SK-N-SH (cell line): ENCODE results near the gene ZNF700. TPM values are rescaled to one million over a fixed set of nuclear protein-coding genes. Genes with fewer than 3 reads are reported as not detected.

Source experiments
- CTCF ChIA-PET: fragments of 300-600, 350-600 bp; formaldehyde crosslinking; extraction: SDS; loops from one replicate; lab custom pipeline; 2021; lab: Yijun Ruan, JAX
- POLR2A ChIA-PET: fragments of 350-600 bp; sonication (Branson Sonifier 250); formaldehyde crosslinking; extraction: SDS; loops from one replicate; lab custom pipeline; 2020; ENCODE audit warnings: antibody characterized with exemption, inconsistent platforms; lab: Yijun Ruan, JAX
- DNase-seq: peaks from one replicate; pipeline ENCODE4 v3.0.0; 2012
- H2AFZ ChIP-seq: fragments of 200-600 bp; sonication (generic); 2 replicates; pipeline ENCODE4 v1.8.1; 2016; ENCODE audit warnings: antibody characterized with exemption, mild to moderate bottlenecking, low read depth
- H3F3A ChIP-seq: fragments of 200-600 bp; sonication (generic); replicated peaks from 2 replicates; pipeline ENCODE3; 2016; ENCODE audit warnings: antibody characterized with exemption, mild to moderate bottlenecking; ENCODE audit not compliant: insufficient read depth
- H3K27ac ChIP-seq, 2 experiments: fragments of 200-500 bp in 1 of 2; fragments of 200-600 bp in 1 of 2; sonication (Bioruptor generic) in 1 of 2; sonication (generic), shearing (Covaris generic) in 1 of 2; 2 replicates each; pipeline versions ENCODE4 v1.5.1 to v1.6.1; 2014 to 2016; ENCODE audit warnings: low read depth in 2 of 2, inconsistent platforms in 1 of 2, low read length in 1 of 2, mild to moderate bottlenecking in 1 of 2, mixed read lengths in 1 of 2
- H3K27me3 ChIP-seq: fragments of 200-600 bp; sonication (generic), shearing (Covaris generic); 2 replicates; pipeline ENCODE4 v1.6.1; 2016; ENCODE audit warnings: mixed run types; ENCODE audit not compliant: insufficient read depth
- H3K36me3 ChIP-seq, 2 experiments: fragments of 200-500 bp in 1 of 2; fragments of 200-600 bp in 1 of 2; sonication (Bioruptor generic) in 1 of 2; sonication (generic) in 1 of 2; replicated peaks in 1 of 2; 2 replicates each; pipeline versions ENCODE3 to v1.5.1; 2014 to 2016; ENCODE audit warnings: low read length in 1 of 2, mild to moderate bottlenecking in 1 of 2; ENCODE audit not compliant: insufficient read depth in 2 of 2, control insufficient read depth in 1 of 2
- H3K4me1 ChIP-seq, 2 experiments: fragments of 200-500 bp in 1 of 2; fragments of 200-600 bp in 1 of 2; sonication (Bioruptor generic) in 1 of 2; sonication (generic), shearing (Covaris generic) in 1 of 2; 2 replicates each; pipeline versions ENCODE4 v1.5.1 to v1.6.1; 2014 to 2016; ENCODE audit warnings: low read depth in 1 of 2, low read length in 1 of 2, mixed run types in 1 of 2; ENCODE audit not compliant: insufficient read depth in 2 of 2, control insufficient read depth in 1 of 2
- H3K4me2 ChIP-seq: fragments of 200-600 bp; sonication (generic), shearing (Covaris generic); 2 replicates; pipeline ENCODE4 v1.6.1; 2017; ENCODE audit warnings: mixed run types
- H3K4me3 ChIP-seq, 2 experiments: fragments of 200-500 bp in 1 of 2; fragments of 200-600 bp in 1 of 2; sonication (Bioruptor generic) in 1 of 2; sonication (generic), shearing (Covaris generic) in 1 of 2; 2 replicates each; pipeline versions ENCODE4 v1.5.1 to v1.8.1; 2014 to 2016; ENCODE audit warnings: low read depth in 2 of 2, inconsistent platforms in 1 of 2, low read length in 1 of 2, mild to moderate bottlenecking in 1 of 2, mixed read lengths in 1 of 2, moderate library complexity in 1 of 2
- H3K79me2 ChIP-seq: fragments of 200-600 bp; sonication (generic); 2 replicates; pipeline ENCODE4 v1.8.1; 2017; ENCODE audit warnings: mild to moderate bottlenecking; ENCODE audit not compliant: insufficient read depth
- H3K9ac ChIP-seq: fragments of 200-600 bp; sonication (generic); 2 replicates; pipeline ENCODE4 v1.6.1; 2017; ENCODE audit warnings: mixed run types
- H3K9me2 ChIP-seq: fragments of 200-600 bp; sonication (generic); 2 replicates; pipeline ENCODE4 v1.6.1; 2017; ENCODE audit warnings: mixed run types
- H3K9me3 ChIP-seq: fragments of 200-600 bp; sonication (generic); 2 replicates; pipeline ENCODE4 v1.6.1; 2017; ENCODE audit warnings: mixed run types, mild to moderate bottlenecking, moderate library complexity
- H4K20me1 ChIP-seq: fragments of 200-600 bp; sonication (generic); 2 replicates; pipeline ENCODE4 v1.6.1; 2017; ENCODE audit warnings: mild to moderate bottlenecking, mixed run types; ENCODE audit not compliant: insufficient read depth
- CHD2 ChIP-seq: fragments of 150-350 bp; IDR thresholded peaks from 2 replicates; pipeline ENCODE4 v1.6.1; 2018; ENCODE audit warnings: low read length; ENCODE audit not compliant: partially characterized antibody
- CTCF ChIP-seq: fragments of 200-600 bp; sonication (generic); IDR thresholded peaks from 2 replicates; pipeline ENCODE4 v1.6.1; 2017; ENCODE audit warnings: antibody characterized with exemption, mild to moderate bottlenecking, moderate library complexity
- EP300 ChIP-seq, 2 experiments: IDR thresholded peaks; 2 replicates each; pipeline versions ENCODE4 v1.4.0 to v1.6.1; 2012; ENCODE audit warnings: borderline replicate concordance in 1 of 2, low read depth in 1 of 2, low read length in 1 of 2
- FOXJ3 ChIP-seq: sonication (generic); formaldehyde crosslinking; IDR thresholded peaks from 2 replicates; pipeline ENCODE4 v1.5.1; 2020; ENCODE audit warnings: mild to moderate bottlenecking, missing genetic modification reagents
- FOXM1 ChIP-seq: IDR thresholded peaks from 2 replicates; pipeline ENCODE4 v1.4.0; 2012; ENCODE audit warnings: low read depth, mild to moderate bottlenecking
- GABPA ChIP-seq: IDR thresholded peaks from 2 replicates; pipeline ENCODE4 v1.4.0; 2012; ENCODE audit warnings: low read depth, mild to moderate bottlenecking
- JUND ChIP-seq: IDR thresholded peaks from 2 replicates; pipeline ENCODE4 v1.4.0; 2012
- MAX ChIP-seq: IDR thresholded peaks from 2 replicates; pipeline ENCODE4 v1.4.0; 2012; ENCODE audit warnings: low read depth
- MEF2A ChIP-seq: IDR thresholded peaks from 2 replicates; pipeline ENCODE4 v1.4.0; 2012; ENCODE audit warnings: low read depth, borderline replicate concordance
- MXI1 ChIP-seq: IDR thresholded peaks from 2 replicates; pipeline ENCODE4 v1.6.1; 2012; ENCODE audit warnings: mild to moderate bottlenecking, low read depth, low read length, improper control_type of control experiment
- NFIC ChIP-seq: IDR thresholded peaks from 2 replicates; pipeline ENCODE4 v1.4.0; 2012; ENCODE audit warnings: borderline replicate concordance
- NRF1 ChIP-seq: IDR thresholded peaks from 2 replicates; pipeline ENCODE4 v1.6.1; 2012; ENCODE audit warnings: low read depth, mild to moderate bottlenecking, low read length
- RAD21 ChIP-seq: IDR thresholded peaks from 2 replicates; pipeline ENCODE4 v1.6.1; 2012; ENCODE audit warnings: mild to moderate bottlenecking, low read length
- RCOR1 ChIP-seq: fragments of 150-350 bp; IDR thresholded peaks from 2 replicates; pipeline ENCODE4 v1.6.1; 2017; ENCODE audit warnings: antibody characterized with exemption, low read length
- RXRA ChIP-seq: IDR thresholded peaks from 2 replicates; pipeline ENCODE4 v1.4.0; 2012; ENCODE audit warnings: low read depth, mild to moderate bottlenecking, borderline replicate concordance
- TAF1 ChIP-seq: IDR thresholded peaks from 2 replicates; pipeline ENCODE4 v1.6.1; 2012; ENCODE audit warnings: low read depth, mild to moderate bottlenecking, low read length, moderate library complexity, borderline replicate concordance
- YY1 ChIP-seq: IDR thresholded peaks from 2 replicates; pipeline ENCODE4 v1.4.0; 2012; ENCODE audit warnings: low read depth, mild to moderate bottlenecking
- WGBS: methylation state at CpG from one replicate; pipeline ENCODE4 v1.1.6; 2017; ENCODE audit warnings: low lambda C conversion rate; 5-methylcytosine and 5-hydroxymethylcytosine counted together
- polyA plus RNA-seq, 3 experiments: library from polyadenylated mRNA; depleted of rRNA; stranded (reverse); fragments of >200 nt; gene quantifications; 2 replicates each; pipeline ENCODE4 v1.2.3, GENCODE V29; 2012

The ZNF700 gene
- polyA plus RNA-seq, 1 of the 3 experiments (the other 2 are of a cell fraction) = 3.5 TPM

- no peaks in the 10 kb centered on the region for H3K27me3 ChIP-seq
- ChIA-PET CTCF (interaction anchor here (1.1 kb wide), 1 partner anchor 109 kb away, joined by 3 read pairs; no protein-coding TSS in a partner anchor), POLR2A (no interaction called here)
- no peak overlapping the region for H3K9ac ChIP-seq
- H3K4me3 ChIP-seq = peak overlapping the region in 1 of 2 experiments; percentile 7; a peak in 1 of 4 replicates
- peaks cover 39% of the 10 kb centered on the region for H3K9me3 ChIP-seq
- TF ChIP-seq MAX = no peak
- no peak for TF ChIP-seq NFIC
- no peak for TF ChIP-seq RCOR1
- TF ChIP-seq MEF2A = no peak
- no peak for TF ChIP-seq TAF1
- TF ChIP-seq GABPA = no peak
- no peak for TF ChIP-seq RAD21
- TF ChIP-seq MXI1 = no peak
- no peak for TF ChIP-seq CTCF
- no peak for TF ChIP-seq RXRA
- TF ChIP-seq FOXJ3 (CRISPR knock-in tag) = no peak
- no peak for TF ChIP-seq JUND
- TF ChIP-seq NRF1 = no peak
- TF ChIP-seq YY1 = no peak
- TF ChIP-seq EP300 (IDR thresholded peaks at IDR 0.05; ENCODE audit: borderline replicate concordance in 1 of 2, low read depth in 1 of 2, low read length in 1 of 2) = no peak
- TF ChIP-seq FOXM1 = no peak
- TF ChIP-seq CHD2 = no peak
- peaks cover 13% of the 10 kb centered on the region for H3F3A ChIP-seq
- 87% methylated on average over 5 of the region's 5 CpGs for WGBS
- H3K36me3 ChIP-seq = peaks cover 29 to 59% of the 10 kb centered on the region in 2 experiments
- no peaks in the 10 kb centered on the region for H3K9me2 ChIP-seq
- no peak overlapping the region for H3K4me2 ChIP-seq
- no peak for DNase-seq
- H3K4me1 ChIP-seq = no peaks in the 10 kb centered on the region
- no peak overlapping the region for H2AFZ ChIP-seq
- H4K20me1 ChIP-seq = no peaks in the 10 kb centered on the region
- no peaks in the 10 kb centered on the region for H3K79me2 ChIP-seq
- no peak overlapping the region for H3K27ac ChIP-seq
Measured at GRCh38 chr19:11950312-11950711, 25.4 kb downstream of the ZNF700 start.
